Bronchial epithelial cell (primary cell): ENCODE results near the gene MYH11. TPM values are rescaled to one million over a fixed set of nuclear protein-coding genes. Genes with fewer than 3 reads are reported as not detected.
A peak's percentile ranks its signal among the peaks of the same experiment; 100 is the strongest.

ENCODE experiments used
- DNase-seq: peaks from one replicate; pipeline ENCODE4 v3.0.0-alpha.2; 2010; ENCODE audit warnings: low read depth
- FAIRE-seq: peaks from 2 replicates; lab custom pipeline; 2011; peaks lifted over from hg19 to GRCh38; lab: Jason Lieb, UNC
- H3K27me3 ChIP-seq: 2 replicates; pipeline ENCODE4 v1.5.1; 2011; ENCODE audit warnings: low read length; ENCODE audit not compliant: control insufficient read depth, insufficient read depth
- H3K36me3 ChIP-seq: 2 replicates; pipeline ENCODE4 v1.5.1; 2011; ENCODE audit warnings: low read length; ENCODE audit not compliant: control insufficient read depth, insufficient read depth
- H3K4me3 ChIP-seq: 2 replicates; pipeline ENCODE4 v1.5.1; 2011; ENCODE audit warnings: mild to moderate bottlenecking, low read depth, low read length, control low read depth
- CTCF ChIP-seq: IDR thresholded peaks from 2 replicates; pipeline ENCODE4 v1.5.1; 2011; ENCODE audit warnings: mild to moderate bottlenecking, moderate library complexity, low read length, control low read depth, inconsistent platforms; ENCODE audit not compliant: insufficient read depth, severe bottlenecking
- total RNA-seq: library from RNA; depleted of rRNA; stranded (reverse); fragments of >200 nt; gene quantifications from 2 replicates; pipeline ENCODE4 v1.2.1, GENCODE V29; 2014

Gene MYH11
- total RNA-seq, 1 donor from 2014 or later, result under 0.01 TPM

GRCh38 chr16:15861996-15862395, 5.2 kb upstream of the MYH11 start:
- H3K36me3 ChIP-seq, result peaks cover 2% of the 10 kb centered on the region
- FAIRE-seq (no peak), DNase-seq (no peak)
- H3K4me3 ChIP-seq, result no peak overlapping the region
- no peak for TF ChIP-seq CTCF
- H3K27me3 ChIP-seq, result peaks cover 9% of the 10 kb centered on the region

GRCh38 chr16:15858921-15859668, 2.3 kb upstream of the MYH11 start:
- DNase-seq (no peak), FAIRE-seq (no peak)
- Histone ChIP-seq H3K36me3 (no peaks in the 10 kb centered on the region), H3K4me3 (no peak overlapping the region), H3K27me3 (peaks cover 20% of the 10 kb centered on the region)
- TF ChIP-seq CTCF, result no peak

- H3K4me3 ChIP-seq, result peak overlapping the region; percentile 17
- FAIRE-seq (no peak), DNase-seq (no peak)
- H3K36me3 ChIP-seq, result no peaks in the 10 kb centered on the region
- TF ChIP-seq CTCF, result no peak
- peaks cover 20% of the 10 kb centered on the region for H3K27me3 ChIP-seq
Measured at GRCh38 chr16:15857724-15858560, 1.1 kb upstream of the MYH11 start.

GRCh38 chr16:15856182-15856581, 646 bp downstream of the MYH11 start:
- H3K36me3 ChIP-seq, result no peaks in the 10 kb centered on the region
- H3K4me3 ChIP-seq, result no peak overlapping the region
- no peak for FAIRE-seq
- H3K27me3 ChIP-seq, result peaks cover 20% of the 10 kb centered on the region
- DNase-seq, result no peak
- no peak for TF ChIP-seq CTCF

GRCh38 chr16:15855704-15856003, 1.2 kb downstream of the MYH11 start:
- Histone ChIP-seq H3K36me3 (no peaks in the 10 kb centered on the region), H3K27me3 (peaks cover 20% of the 10 kb centered on the region), H3K4me3 (no peak overlapping the region)
- DNase-seq (no peak), FAIRE-seq (no peak)
- no peak for TF ChIP-seq CTCF
